GM18526 (cell line): ENCODE results near the gene UPF2.

ENCODE experiments used
- POLR2A ChIP-seq: IDR thresholded peaks from 3 replicates; pipeline ENCODE4 v1.6.1; 2011; ENCODE audit not compliant: insufficient read length; ENCODE audit errors: extremely low read depth

The UPF2 gene

DNA sequence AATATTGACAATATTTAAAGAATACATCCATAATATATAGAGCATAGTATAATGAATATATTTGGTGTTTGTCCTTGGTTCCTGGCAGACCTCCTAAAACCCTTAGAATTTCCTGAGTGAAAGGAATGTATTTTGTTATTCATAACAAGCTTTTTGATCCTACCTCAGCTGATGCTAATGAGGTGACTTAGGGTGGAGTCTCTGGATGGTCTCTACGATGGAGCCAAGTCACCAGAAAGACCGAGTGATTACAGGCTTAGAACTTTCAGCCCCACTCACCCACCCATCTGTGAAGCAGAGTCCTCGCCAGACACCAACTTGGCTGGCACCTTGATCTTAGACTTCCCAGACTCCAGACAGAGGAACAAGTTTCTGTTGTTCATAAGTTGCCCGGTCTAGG lies 35.9 kb downstream of the UPF2 start:
- no peak for TF ChIP-seq POLR2A

DNA sequence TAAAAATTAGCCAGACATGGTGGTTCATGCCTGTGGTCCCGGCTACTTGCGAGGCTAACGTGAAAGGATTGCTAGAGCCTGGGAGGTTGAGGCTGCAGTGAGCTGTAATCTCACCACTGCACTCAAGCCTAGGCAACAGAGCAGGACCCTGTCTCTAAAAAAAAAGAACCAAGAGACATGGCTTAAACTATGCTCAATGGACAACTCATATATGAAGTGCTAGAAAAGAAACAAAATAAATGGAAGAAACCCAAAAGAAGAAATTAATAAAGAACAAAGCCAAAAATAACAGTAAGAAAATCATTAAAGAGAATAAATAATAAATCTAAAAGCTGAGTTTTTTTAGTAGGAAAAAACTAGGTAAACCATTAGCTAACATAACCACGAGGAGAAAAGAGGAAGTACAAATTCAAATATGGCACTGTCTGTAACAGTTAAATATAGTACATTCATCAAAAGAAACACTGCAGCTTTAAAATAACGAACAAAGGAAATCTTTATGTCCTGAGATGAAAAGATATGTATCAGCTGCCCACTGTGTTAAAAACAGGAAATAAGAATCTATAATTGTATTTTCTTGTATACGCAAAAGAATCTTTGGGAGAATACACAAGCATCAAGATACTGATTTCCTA lies 48.7 kb downstream of the UPF2 start:
- TF ChIP-seq POLR2A = no peak

DNA sequence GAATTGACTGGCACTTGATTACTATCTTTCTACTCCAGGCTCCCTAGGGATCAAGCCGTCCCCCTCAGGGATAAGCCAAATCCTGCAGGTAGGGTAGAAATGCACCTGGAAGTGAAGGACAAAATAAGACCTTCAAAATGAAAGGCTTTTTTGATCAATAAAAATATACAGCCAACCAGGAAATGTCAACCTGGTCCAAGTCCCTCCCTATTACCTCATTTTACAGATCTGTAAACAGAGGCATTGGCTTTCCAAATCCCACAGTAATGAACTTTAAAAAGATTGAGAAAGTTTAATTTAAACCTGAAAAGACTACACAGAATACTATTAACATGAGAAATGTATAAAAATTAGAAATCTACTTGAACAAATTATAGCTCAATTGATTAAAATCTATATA lies 53.7 kb downstream of the UPF2 start:
- no peak for TF ChIP-seq POLR2A

DNA sequence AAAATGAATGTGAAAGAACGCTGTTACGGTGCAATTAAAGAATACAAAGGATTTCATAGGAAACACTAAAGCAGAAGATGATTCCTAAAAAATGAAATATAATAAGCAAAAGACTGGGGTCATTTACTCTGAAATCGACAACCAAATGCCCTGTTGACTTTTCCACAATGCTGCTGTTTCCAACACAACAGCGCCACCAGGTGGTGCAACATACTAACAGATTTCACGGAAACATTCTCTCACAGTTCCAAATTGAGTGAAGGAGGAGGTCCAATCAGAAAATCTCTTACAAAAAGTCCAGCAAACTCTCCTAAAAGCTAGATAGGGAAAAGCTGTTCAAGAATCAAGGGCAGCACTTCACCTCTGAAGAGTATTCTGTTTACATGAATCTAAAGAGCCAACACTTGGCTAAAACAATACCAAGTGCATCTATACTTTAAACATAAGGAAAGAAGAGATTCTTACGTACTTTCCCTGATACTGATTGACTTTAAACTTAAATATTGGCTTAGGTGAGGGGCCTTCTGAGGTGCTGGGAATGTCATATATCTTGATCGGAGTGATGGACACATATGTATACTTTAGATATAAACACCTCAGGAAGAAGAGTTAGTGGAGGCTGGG lies 55.9 kb downstream of the UPF2 start:
- TF ChIP-seq POLR2A = no peak

DNA sequence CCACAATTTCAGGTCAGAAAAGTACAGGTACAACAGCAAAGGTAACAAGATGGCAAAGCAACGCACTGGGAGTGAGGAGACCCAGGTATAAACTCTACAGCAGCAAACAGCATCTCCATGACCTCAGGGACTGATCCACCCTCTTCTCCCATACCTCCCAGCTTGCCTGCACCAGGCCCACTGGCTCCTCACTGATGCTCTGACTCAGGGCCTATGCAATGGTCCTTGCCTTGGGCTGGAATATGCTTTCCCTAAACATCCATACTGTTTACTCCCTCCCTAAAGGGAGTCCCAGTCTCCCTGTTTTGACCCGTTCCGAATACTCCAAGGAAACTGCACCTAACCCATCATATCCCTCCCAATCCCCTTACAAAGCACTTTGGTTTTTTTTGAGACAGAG lies 60.4 kb downstream of the UPF2 start:
- no peak for TF ChIP-seq POLR2A

DNA sequence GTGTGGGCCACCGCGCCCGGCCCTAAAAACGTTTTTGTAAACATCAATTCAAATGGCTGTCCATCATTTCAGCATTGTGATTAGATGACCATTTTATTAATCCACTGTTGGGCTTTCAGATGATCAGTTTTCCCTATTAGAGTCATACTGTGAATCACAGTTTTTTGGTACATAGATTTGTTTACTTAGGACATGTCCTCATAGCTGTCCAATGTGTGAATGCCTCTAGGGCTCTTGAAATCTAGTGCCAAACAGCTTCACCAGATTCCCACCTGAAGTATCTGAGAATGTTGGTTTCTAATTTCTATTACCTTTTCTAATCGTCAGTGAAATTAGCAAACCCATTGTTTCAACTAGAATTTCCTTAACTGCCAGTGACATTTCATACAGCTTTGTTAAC lies 66.8 kb downstream of the UPF2 start:
- no peak for TF ChIP-seq POLR2A

DNA sequence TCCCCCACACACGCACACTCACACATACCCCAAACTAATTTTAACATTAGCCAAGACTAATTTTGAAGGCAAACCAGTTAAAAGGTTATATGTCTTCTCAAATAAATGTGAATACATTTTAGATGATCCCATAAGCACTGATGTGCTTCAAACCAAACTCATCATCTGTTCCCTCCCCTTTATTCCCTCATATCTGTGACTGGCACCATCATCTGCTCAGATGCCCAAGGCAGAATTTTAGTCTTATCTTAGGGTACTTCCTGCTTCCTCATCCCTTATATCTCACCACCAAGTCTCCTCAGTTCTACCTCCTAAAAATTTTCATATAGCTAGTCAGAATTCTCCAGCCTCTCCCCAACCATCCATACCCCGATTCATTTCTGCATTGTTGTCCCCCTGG lies 80.4 kb downstream of the UPF2 start:
- no peak for TF ChIP-seq POLR2A

DNA sequence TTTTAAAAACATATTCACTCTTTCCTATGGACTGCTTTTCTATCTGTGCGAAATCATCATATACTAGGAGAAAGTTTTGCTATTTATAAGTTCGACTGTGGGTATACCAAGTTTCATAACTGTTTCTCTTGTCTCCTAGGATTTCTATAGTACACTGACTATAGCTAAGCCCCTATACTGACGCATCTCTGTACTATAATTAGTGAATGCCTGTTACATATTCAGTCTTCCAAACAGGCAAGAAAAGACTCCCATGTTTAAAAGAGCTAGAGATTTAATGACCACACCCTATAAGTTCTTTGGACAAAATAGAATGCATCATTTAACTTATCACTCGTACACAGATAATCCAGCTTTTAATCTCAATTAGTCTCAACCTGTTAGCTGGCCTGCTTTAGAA lies 80.8 kb downstream of the UPF2 start:
- no peak for TF ChIP-seq POLR2A

DNA sequence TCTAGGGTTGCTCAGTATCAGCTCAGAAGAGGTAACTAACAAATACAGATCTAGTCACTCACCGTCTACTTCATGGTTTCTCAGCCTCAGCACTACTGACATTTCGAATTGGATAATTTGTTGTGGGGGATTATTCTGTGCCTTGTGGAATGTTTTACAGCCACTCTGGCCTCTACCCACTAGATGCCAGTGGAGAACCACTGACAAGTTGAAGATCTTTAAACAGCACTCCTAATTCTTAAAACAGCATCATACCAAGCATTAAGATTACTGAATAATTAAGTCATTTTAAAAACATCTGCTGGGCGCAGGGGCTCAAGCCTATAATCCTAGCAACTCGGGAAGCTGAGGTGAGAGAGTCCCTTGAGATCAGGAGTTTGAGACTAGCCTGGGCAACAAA lies 82.6 kb downstream of the UPF2 start:
- no peak for TF ChIP-seq POLR2A

DNA sequence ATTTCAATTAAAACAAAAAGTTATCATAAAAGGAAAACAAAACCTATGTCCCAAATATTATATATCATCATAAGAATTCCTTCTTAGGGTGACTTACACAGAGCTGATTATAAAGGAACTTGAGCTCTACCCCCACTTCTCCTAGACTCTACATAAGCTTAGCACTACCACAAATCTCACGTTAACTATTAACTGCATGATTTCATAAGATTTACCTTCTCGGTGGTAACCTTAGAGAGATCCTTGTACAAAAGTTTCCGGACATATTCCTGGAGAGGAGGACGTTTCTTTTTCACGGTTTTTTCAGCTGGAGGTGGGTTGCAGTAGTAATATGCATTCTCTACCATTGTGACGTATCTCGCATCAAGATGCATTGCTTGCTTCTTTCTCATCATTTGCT lies 83.7 kb downstream of the UPF2 start:
- TF ChIP-seq POLR2A = no peak

DNA sequence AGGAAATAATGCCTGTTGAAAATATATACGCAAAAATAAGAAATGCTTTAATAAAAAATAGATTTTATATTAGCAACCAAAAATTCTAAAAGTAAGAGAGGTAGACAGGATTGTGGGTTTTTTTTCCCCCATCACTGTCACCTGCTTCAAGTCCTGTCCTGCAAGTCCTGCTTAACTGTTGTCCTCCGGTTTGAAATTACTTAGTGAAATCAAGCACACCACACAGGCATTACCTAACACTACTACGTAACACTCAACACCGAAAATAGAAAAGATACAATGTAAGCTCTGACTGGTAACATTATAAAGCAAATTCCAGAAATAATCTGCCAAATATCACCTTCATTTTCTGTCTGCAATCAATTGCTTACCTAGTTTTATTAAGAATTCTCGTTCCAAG lies 90.9 kb downstream of the UPF2 start:
- TF ChIP-seq POLR2A = no peak

DNA sequence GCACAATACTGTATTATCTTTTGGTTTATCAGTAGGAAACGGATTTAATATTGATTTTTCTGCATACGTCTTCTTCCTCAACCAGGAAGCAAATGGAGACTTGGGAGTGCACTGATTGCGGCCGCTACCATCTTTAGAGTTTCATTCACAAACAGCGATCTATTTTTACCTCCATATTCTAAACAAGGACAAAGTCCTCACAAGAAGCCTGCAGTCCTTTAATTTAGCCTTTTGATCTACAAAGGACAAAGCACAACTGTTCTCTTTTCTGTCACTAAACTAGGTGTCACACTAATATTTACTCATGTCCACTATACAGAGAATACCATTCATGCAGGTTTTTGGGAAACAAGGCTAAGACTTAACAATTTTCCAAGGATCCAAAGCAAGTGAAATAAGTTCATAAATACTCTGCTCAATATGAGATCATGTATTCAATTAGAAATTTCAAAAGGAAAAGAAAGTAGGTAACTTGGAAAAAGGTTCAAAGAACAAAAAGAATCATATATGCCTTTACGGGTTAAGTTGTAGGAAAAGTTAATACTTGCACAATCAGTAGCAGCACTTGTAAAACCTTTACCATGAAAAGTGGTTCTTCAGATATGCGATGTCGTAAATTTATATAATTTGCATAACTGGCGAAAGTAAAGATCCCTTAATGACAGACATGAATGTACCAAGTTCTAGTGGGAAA lies 92.1 kb downstream of the UPF2 start:
- TF ChIP-seq POLR2A = no peak

DNA sequence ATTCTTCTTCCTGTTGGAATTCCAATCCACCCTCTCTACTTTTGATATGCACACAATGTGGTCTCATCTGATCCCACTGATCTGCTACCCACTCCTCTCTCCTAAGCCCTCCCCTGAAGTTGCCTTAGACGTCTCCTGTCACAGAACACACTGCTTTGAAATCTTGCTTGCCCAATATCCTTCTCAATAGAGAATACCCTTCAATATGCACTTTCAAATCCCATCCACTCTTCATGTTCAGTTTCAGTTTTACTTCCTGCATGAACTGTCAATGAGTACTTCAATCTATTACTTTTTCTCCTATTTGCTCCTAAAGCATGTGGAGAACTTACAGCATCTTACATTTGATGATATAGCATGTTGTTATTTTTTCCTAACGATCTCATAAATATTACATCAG lies 93.5 kb downstream of the UPF2 start:
- TF ChIP-seq POLR2A = no peak

DNA sequence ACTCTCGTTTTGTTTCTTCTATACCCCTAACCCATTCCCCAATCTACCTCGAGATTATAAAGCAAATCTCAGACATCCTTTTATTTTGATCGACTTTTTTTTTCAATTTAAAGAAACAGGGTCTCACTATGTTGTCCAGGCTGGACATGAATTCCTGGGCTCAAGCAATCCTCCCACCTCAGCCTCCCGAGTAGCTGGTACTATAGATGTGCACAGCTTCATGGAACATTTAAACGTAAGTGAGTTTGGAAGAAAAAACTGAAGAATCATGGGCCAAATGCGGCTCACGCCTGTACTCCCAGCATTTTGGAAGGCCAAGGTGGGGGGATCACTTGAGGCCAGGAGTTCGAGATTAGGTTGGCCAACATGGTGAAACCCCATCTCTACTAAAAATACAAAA lies 96.0 kb downstream of the UPF2 start:
- no peak for TF ChIP-seq POLR2A

DNA sequence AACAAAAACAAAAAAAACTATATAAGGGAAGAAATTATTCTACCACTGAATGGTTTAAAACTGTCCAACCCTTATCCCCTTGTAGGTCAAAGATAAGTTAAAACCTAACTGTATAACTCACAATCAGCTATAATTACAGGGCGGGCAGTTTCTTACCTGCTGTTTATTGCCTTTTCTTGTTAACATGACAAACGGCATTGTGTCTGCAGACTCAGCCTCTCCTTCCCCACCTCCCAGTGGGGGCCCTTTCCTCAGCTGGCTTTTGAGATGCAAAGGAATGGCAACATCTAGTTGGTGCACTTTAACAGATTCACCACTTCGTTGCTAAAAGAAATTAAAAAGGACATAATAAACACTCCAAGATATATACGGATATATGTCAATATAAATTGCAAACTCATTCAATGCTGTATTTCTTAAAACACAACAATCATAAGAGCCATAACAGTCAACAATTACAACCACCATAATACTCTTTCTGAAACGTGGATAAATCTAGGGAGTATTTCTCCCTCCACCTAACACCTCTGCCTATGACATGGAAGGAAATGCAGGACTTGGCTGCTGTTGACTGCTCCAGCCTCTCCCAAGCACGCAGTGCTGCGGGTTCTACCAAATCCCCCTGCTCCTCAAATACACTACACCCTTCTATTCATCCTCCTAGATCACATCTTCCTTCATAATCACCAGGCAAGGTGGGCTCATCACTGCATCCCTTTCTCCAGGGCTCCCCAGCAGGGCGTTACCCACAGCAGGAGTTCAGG lies 106.0 kb downstream of the UPF2 start:
- no peak for TF ChIP-seq POLR2A

DNA sequence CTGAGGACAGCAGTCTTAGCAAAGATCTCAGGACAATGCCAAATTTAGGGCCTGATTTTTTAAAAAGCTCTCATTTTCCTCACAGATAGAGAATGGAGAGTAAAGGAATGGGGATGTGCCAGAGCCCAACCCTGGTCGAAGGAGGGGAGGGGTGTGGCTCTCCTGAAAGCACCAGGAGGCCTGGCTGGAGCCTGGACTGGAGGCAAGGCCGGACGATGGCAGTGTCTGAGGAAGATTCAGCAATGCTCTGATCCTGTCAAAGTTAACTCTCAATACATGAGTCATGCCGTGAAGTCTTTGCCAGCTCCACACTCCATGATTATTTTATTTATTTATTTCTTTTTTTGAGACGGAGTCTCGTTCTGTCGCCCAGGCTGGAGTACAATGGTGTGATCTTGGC lies 108.3 kb downstream of the UPF2 start:
- TF ChIP-seq POLR2A = no peak
